Measurements from ENCODE around the gene HTR1D. TPM values are rescaled to one million over a fixed set of nuclear protein-coding genes. Genes with fewer than 3 reads are reported as not detected.

HTR1D gene
- total and polyA plus RNA-seq, 2 experiments from 2014 or later: not detected

DNA sequence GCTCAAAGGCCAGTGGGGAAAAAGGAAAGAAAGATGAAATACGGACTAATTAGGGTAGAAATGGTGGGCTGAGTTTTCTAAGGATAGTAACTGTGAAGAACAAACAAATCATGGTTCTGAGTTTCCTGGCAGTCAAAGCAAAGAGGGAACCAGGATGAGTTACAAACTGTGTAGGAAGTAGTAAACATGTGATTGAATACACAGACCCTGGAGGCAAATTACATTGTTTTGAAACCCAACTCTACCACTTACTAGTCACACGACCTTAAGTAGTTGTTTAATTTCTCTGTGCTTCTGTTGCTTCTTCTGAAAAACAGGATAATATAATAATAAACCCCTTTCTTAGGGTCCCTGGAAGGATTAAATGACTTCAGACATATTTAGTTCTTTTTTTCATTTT is 37.4 kb downstream of the HTR1D start:
- Histone ChIP-seq H3K27me3 (replicated peaks; ENCODE audit: insufficient read depth) (no peaks in the 10 kb centered on the region), H4K20me1 (ENCODE audit: insufficient read depth) (no peaks in the 10 kb centered on the region), H3K4me1 (ENCODE audit: insufficient read depth) (peaks cover 7% of the 10 kb centered on the region; the same call in 1 of the 2 replicates), H3K4me2 (ENCODE audit: unreplicated experiment) (no peak overlapping the region), H3K9ac (no peak overlapping the region), H3K36me3 (ENCODE audit: low read depth) (no peaks in the 10 kb centered on the region), H3K79me2 (ENCODE audit: insufficient read depth) (peaks cover 9% of the 10 kb centered on the region; the same call in 1 of the 2 replicates), H3K9me2 (ENCODE audit: insufficient read depth) (no peaks in the 10 kb centered on the region), H3K27ac (no peak overlapping the region), H2AFZ (no peak overlapping the region), H3K4me3 (no peak overlapping the region), H3F3A (ENCODE audit: insufficient read depth) (peaks cover 9% of the 10 kb centered on the region), H3K9me3 (ENCODE audit: low read depth) (no peaks in the 10 kb centered on the region)
- no peak for DNase-seq
- in situ Hi-C loops (cut with MboI): no loop called here
- TF ChIP-seq EZH2phosphoT487 (IDR thresholded peaks at IDR 0.05; ENCODE audit: insufficient read depth, low read depth) (no peak), EZH2 (IDR thresholded peaks at IDR 0.05; ENCODE audit: insufficient read depth, poor library complexity, severe bottlenecking) (no peak)
- WGBS, 2 experiments (ENCODE audit: low coverage in 1 of 2, low lambda C conversion rate in 2 of 2, missing lambda C conversion rate in 2 of 2): 86 to 92% methylated on average over 2 of the region's 2 CpGs

DNA sequence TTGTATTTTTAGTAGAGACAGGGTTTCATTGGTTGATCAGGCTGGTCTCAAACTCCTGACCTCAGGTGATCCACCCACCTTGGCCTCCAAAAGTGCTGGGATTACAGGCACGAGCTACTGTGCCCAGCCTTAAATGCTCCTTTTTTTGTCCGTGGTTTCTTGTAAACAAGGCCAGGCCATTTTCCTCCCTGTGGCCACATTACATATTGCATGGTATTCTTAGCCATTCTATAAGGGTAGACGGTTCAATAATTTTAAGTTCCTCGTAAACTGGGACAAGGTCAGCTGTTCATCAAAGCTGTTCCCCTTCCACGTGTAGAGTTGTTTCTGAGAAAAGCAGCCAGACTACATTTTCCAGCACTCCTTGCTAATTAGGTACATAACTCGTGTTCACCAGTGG is 38.4 kb downstream of the HTR1D start:
- TF ChIP-seq EZH2phosphoT487 (IDR thresholded peaks at IDR 0.05; ENCODE audit: insufficient read depth, low read depth) (no peak), EZH2 (IDR thresholded peaks at IDR 0.05; ENCODE audit: insufficient read depth, poor library complexity, severe bottlenecking) (no peak)
- Histone ChIP-seq H4K20me1 (ENCODE audit: insufficient read depth) (no peaks in the 10 kb centered on the region), H3K4me1 (ENCODE audit: insufficient read depth) (peaks cover 7% of the 10 kb centered on the region; the same call in 1 of the 2 replicates), H3K79me2 (ENCODE audit: insufficient read depth) (peaks cover 9% of the 10 kb centered on the region; the same call in 1 of the 2 replicates), H3K27me3 (replicated peaks; ENCODE audit: insufficient read depth) (no peaks in the 10 kb centered on the region), H3K4me2 (ENCODE audit: unreplicated experiment) (no peak overlapping the region), H3K4me3 (no peak overlapping the region), H3K36me3 (ENCODE audit: low read depth) (no peaks in the 10 kb centered on the region), H3K9ac (no peak overlapping the region), H3K9me3 (ENCODE audit: low read depth) (no peaks in the 10 kb centered on the region), H3K9me2 (ENCODE audit: insufficient read depth) (no peaks in the 10 kb centered on the region), H2AFZ (0 out of 2 replicates have a peak overlapping the region, but pooled peaks have one; percentile 75), H3K27ac (no peak overlapping the region), H3F3A (ENCODE audit: insufficient read depth) (peaks cover 9% of the 10 kb centered on the region)
- WGBS, 2 experiments (ENCODE audit: low coverage in 1 of 2, low lambda C conversion rate in 2 of 2, missing lambda C conversion rate in 2 of 2): 61 to 64% methylated on average over 6 of the region's 6 CpGs
- peak; percentile 60 for DNase-seq
- in situ Hi-C loops (cut with MboI): no loop called here

DNA sequence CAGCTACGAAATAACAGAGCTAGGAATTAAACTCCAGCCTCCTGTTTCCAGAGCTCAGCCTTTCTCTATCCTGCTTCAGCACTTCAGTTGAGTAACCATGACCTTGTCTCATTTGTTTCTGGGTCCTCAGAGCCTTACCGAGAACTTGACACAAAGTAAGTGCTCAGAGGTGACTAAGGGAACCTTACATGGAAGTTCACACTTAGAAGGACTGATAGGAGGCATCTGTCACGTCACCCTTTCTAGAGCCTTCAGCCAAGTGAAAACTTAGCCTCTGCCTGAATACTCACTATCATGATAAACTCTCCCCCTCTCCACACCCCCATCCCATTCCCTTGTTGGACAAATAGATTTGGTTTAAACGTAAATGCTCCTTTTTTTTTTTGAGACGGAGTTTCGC is 38.9 kb downstream of the HTR1D start:
- peak; percentile 17 for DNase-seq
- no peaks in the 10 kb centered on the region for H3K9me3 ChIP-seq (ENCODE audit: low read depth)
- H3K79me2 ChIP-seq (ENCODE audit: insufficient read depth): peaks cover 9% of the 10 kb centered on the region; the same call in 1 of the 2 replicates
- H3K4me2 ChIP-seq (ENCODE audit: unreplicated experiment): peak overlapping the region; percentile 74
- in situ Hi-C loops (cut with MboI): no loop called here
- WGBS, 2 experiments (ENCODE audit: low coverage in 1 of 2, low lambda C conversion rate in 2 of 2, missing lambda C conversion rate in 2 of 2): 81 to 87% methylated on average over 6 of the region's 6 CpGs
- H3K27ac ChIP-seq: peak overlapping the region; percentile 76
- H4K20me1 ChIP-seq (ENCODE audit: insufficient read depth): no peaks in the 10 kb centered on the region
- peaks cover 9% of the 10 kb centered on the region for H3F3A ChIP-seq (ENCODE audit: insufficient read depth)
- H2AFZ ChIP-seq: peak overlapping the region; percentile 75
- H3K36me3 ChIP-seq (ENCODE audit: low read depth): no peaks in the 10 kb centered on the region
- H3K9ac ChIP-seq: peak overlapping the region; percentile 85
- peaks cover 7% of the 10 kb centered on the region; the same call in 1 of the 2 replicates for H3K4me1 ChIP-seq (ENCODE audit: insufficient read depth)
- no peaks in the 10 kb centered on the region for H3K27me3 ChIP-seq (replicated peaks; ENCODE audit: insufficient read depth)
- H3K4me3 ChIP-seq: peak overlapping the region; percentile 70
- H3K9me2 ChIP-seq (ENCODE audit: insufficient read depth): no peaks in the 10 kb centered on the region
- no peak for TF ChIP-seq EZH2phosphoT487 (IDR thresholded peaks at IDR 0.05; ENCODE audit: insufficient read depth, low read depth)
- TF ChIP-seq EZH2 (IDR thresholded peaks at IDR 0.05; ENCODE audit: insufficient read depth, poor library complexity, severe bottlenecking): no peak

DNA sequence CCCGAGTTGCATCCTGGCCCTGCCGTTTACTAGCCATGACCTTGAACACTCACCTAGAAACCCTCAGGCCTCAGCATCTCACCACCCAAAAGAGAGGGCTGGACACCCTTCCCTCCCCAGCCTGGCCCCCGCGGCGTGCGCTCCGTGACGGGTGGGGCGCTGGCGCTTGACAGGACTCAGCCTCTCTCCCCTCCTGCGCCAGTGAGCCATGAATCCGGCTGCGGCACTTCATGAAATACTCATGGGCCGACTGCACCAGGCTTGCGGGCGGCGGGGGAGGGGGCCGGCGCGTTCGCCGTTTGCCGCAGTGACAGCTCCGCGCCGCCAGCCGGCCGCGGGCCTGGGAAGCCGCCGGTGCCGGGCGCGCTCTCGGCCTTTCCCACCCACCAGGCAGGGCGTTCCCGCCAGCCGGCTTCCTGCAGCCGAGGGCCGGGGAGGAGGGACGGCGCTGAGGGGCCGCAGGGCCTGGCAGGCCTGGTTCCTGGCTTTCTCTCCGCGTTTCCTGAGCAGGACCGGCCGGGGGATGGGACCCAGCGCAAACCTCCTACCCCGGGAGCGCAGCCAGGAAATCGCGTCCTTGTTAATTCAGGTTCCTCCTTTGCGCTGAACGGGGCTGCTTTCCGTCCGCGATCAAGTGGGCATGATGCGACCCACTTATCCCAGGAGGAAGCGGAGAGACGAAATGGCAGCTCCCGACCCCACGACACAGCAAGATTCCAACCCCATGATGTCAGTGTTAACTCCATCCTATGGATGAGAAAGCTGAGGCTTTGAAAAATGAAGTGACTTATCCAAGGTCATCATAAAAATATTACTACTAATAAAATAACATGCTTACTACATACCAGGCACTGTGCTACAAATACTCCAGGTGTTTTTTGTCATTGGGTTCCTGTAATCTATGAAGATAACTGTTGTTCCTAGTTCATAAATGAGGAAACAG is 39.6 kb downstream of the HTR1D start:
- H4K20me1 ChIP-seq (ENCODE audit: insufficient read depth): no peaks in the 10 kb centered on the region
- no peaks in the 10 kb centered on the region for H3K9me2 ChIP-seq (ENCODE audit: insufficient read depth)
- 1 to 2% methylated on average over 41 to 43 of the region's 62 CpGs for WGBS, 2 experiments (ENCODE audit: low coverage in 1 of 2, low lambda C conversion rate in 2 of 2, missing lambda C conversion rate in 2 of 2)
- peak overlapping the region; percentile 75 for H2AFZ ChIP-seq
- peak overlapping the region; percentile 76 for H3K27ac ChIP-seq
- peak overlapping the region; percentile 70 for H3K4me3 ChIP-seq
- H3K9me3 ChIP-seq (ENCODE audit: low read depth): no peaks in the 10 kb centered on the region
- in situ Hi-C loops (cut with MboI): no loop called here
- peak; percentile 92 for DNase-seq
- peak overlapping the region; percentile 74 for H3K4me2 ChIP-seq (ENCODE audit: unreplicated experiment)
- peaks cover 9% of the 10 kb centered on the region for H3F3A ChIP-seq (ENCODE audit: insufficient read depth)
- H3K79me2 ChIP-seq (ENCODE audit: insufficient read depth): peaks cover 9% of the 10 kb centered on the region; the same call in 1 of the 2 replicates
- TF ChIP-seq EZH2phosphoT487 (IDR thresholded peaks at IDR 0.05; ENCODE audit: insufficient read depth, low read depth) (no peak), EZH2 (IDR thresholded peaks at IDR 0.05; ENCODE audit: insufficient read depth, poor library complexity, severe bottlenecking) (no peak)
- H3K4me1 ChIP-seq (ENCODE audit: insufficient read depth): peaks cover 7% of the 10 kb centered on the region; the same call in 1 of the 2 replicates
- H3K27me3 ChIP-seq (replicated peaks; ENCODE audit: insufficient read depth): no peaks in the 10 kb centered on the region
- peak overlapping the region; percentile 85 for H3K9ac ChIP-seq
- H3K36me3 ChIP-seq (ENCODE audit: low read depth): no peaks in the 10 kb centered on the region
